ENCODE measurements around the gene ANKFY1. TPM values are rescaled to one million over a fixed set of nuclear protein-coding genes. Genes with fewer than 3 reads are reported as not detected.
"Not testable (repeated sequence)": the region's sequence is repeated elsewhere in the genome, so short reads cannot be mapped to it uniquely, and the experiment has no call there.

ANKFY1 gene
- polyA plus RNA-seq, 3 donors: 43.7 to 48.4 (median 44.5) TPM

DNA sequence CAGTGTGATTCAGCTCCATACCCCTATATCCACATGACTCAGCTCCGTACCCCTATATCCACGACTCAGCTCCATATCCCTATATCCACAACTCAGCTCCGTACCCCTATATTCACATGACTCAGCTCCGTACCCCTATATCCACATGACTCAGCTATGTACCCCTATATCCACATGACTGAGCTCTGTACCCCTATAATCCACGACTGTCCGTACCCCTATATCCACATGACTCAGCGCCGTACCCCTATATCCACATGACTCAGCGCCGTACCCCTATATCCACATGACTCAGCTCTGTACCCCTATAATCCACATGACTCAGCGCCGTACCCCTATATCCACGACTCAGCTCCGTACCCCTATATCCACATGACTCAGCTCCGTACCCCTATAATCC is 104.0 kb downstream of the ANKFY1 start:
- no peak for DNase-seq (ENCODE audit: low read depth in 3 of 3, low spot score in 2 of 3)

DNA sequence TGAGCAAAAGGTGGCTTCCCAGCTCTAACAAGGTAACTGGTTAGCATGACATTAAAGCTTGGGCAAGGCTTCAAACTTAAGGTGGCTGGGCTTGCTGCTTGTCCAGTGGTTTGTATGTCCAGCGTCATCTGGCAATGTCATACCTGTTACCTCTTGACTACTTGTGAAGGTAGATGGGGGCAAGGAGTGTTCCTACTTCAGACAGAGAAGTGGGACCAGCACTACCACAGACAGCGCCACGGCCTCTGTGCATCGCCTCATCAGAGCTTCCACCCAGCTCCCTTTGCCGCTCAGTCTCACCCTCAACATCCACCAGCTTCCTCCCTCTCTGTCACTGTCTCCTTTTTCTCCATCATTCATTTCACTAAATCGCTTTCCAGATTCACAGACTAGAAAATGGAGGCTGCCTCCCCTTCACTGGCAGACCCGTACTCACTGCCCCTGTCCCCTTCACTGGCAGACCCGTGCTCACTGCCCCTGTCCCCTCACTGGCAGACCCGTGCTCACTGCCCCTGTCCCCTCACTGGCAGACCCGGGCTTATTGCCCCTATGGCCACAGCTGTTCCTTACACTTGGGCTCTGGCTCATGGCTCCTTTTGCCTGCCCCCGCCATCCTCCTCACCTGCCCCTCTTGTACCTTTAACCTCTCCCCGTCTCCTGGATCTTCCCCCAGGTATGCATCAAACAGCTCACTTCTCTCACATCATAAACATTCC is 106.0 kb downstream of the ANKFY1 start:
- no peak for DNase-seq (ENCODE audit: low read depth in 3 of 3, low spot score in 2 of 3)

DNA sequence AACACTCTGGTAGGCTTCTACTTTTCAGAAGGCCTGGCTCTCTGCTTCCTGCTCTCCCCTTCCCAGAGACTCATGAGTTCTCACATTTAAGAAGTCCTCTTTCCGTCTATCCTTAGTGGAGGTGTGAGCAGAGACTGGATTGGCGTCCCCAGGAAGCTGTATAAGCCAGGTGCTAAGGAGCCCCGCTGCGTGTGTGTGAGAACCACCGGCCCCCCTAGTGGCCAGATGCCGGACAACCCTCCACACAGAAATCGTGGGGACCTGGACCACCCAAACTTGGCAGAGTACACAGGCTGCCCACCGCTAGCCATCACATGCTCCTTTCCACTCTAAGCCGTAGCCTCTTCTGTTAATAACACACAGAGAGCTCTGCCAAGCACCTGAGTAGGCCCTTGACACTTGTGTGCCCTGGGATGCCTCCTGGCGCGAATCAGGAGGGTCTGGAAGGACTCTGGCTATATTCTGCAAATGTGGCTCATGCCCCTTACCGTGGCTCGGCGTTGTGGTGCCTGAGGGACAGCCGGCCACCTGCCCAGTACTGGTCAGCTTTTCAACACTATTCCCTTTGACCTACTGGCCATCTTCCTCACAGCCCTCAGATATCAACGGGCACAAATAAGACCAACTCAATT is 106.9 kb downstream of the ANKFY1 start:
- DNase-seq (ENCODE audit: low read depth in 3 of 3, low spot score in 2 of 3): no peak

DNA sequence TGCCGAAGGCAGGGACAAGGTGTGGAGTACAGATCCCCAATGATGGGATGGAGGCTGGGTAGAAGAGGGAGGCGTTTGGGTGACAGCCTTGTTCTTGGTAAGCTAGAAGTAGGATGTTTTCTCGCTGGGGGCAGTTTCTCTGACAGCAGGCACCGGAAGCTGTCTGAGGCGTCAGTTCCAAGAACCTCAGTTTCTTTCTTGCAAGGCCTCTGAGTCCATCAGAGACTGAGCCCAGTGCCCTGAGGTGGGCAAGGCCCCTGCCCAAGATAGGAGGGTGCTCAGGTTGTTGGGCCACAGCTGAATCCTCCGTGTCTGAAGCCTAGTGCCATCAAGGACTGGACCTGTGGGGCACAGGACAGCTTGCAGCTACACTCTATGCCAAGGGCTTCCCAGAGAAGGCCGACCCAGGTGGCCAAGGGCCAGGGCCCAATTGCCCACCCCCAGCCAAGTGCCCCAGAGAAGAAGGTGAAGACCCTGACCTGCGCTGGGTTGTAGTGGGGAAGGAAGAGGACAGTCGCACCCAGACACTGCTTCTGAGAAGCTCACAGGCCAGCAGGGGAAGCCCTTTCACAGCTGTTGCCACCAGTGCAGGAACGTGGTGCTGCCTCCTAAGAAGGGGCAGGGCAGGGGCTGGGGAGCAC is 107.7 kb downstream of the ANKFY1 start:
- no peak for DNase-seq (ENCODE audit: low read depth in 3 of 3, low spot score in 2 of 3)

DNA sequence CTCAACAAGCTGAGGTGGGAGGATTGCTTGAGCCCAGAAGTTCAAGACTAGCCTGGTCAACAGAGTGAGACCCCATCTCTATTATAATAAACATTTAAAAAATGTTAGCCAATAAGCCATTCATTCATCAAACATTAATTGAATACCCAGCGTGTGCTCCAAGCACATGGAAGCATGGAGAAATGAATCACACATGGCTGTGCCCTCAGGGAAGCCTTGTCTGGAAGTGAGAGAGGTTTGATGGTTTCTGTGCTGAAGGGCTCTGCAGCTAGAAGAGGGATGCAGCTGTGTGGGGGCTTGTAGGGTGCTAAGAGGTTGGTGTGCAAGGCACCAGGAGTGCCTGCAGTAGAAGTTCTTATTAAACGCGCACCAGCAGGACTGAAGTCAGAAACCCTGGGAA is 109.6 kb downstream of the ANKFY1 start:
- no peak for DNase-seq (ENCODE audit: low read depth in 3 of 3, low spot score in 2 of 3)

DNA sequence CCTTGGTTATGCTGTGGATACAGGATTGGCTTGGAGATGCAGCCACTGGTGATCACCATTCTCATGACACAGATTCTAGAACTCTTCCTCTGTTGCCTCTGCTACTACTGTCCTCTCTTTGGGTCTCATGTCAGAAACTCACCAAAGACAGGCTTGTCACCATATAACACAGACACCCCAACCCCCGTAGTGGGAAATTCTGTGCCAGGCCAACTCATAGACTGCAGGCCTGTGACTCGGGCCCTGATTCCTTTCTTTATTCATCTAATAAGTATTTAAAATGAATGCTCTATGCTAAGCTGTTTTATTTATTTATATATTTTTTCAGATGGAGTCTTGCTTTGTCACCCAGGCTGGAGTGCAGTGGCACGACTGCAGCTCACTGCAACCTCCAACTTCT is 111.3 kb downstream of the ANKFY1 start:
- DNase-seq (ENCODE audit: low read depth in 3 of 3, low spot score in 2 of 3): no peak

DNA sequence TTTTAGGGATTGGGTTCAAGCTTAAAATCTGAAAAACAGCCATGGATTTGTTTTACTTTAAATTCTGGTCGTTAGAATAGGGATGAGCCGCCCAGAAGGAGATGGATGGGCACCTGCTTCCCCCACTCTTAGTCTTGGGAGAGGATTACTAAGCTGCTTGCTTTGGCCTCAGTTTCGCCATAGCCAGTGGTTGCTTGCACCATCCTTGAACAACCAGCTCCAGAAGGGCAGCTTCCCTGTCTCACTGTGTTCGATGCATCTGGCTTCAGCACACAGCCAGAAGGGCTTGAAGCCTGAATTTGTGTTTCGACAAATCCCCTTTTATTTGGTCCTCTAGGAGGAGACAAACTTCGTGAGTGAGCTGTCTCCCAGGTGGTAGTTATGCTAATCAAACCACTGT is 113.7 kb downstream of the ANKFY1 start:
- no peak for DNase-seq (ENCODE audit: low read depth in 3 of 3, low spot score in 2 of 3)

DNA sequence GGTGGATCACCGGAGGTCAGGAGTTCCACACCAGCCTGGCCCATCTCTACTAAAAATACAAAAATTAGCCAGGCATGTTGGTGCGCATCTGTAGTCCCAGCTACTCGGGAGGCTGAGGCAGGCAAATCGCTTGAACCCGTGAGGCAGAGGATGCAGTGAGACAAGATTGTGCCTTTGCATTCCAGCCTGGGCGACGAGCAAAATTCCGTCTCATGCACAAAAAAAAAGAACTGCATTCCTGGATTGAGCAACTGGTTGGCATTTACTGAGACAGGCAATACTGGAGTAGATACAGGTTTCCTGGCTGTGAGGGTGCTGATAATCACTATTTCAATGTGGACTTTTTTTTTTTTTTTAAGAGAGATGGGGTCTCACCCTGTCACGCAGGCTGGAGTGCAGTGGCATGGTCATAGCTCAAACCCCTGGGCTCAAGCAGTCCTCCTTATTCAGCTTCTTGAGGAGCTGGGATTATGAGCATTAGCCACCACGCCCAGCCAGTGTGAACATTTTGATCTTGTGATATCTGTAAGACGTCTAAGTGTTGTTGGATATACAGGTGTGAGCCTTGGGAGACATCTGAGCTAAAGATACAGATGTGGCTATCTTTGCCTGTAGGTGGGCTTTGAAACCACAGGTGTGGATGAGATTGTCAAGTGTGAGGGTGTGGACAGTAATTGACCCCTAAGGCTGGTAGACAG is 115.0 kb downstream of the ANKFY1 start:
- no peak for DNase-seq (ENCODE audit: low read depth in 3 of 3, low spot score in 2 of 3)

DNA sequence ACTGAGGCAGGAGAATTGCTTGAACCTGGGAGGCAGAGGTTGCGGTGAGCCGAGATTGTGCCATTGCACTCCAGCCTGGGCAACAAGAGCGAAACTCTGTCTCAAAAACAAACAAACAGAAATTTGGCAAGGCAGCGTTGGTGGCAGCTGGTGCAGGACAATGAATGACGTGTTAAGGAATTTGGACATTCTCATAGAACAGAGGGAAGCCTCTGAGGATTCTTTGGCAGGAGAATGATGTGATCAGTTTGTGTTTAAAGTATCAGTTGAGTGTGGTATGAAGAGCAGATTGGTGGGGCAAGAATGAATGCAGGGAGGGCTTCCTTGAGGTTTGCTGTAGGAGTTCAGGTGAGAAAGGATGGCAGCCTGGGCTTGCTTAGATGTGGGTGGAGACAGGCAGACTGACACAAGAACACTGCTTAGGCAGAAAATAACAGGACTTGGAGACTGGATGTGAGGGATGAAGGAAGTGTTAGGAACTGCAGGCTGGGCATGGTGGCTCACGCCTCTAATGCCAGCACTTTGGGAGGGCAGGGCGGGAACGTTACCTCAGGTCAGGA is 115.9 kb downstream of the ANKFY1 start:
- no peak for DNase-seq (ENCODE audit: low read depth in 3 of 3, low spot score in 2 of 3)

DNA sequence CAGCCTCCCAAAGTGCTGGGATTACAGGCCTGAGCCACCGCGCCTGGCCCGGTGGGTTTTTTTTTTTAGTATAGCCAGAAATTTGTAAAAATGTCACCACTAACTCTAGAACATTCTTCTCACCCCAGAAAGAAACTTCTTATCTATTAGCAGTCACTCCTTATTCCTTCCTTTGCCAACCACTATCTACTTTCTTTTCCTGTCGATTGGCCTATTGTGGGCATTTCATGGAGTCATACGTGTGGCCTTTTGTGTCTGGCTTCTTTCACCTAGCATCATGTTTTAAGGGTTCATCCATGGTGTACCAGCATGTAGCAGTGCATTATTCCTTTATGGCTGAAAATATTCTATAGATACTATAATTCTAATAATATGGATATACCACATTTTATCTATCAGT is 117.1 kb downstream of the ANKFY1 start:
- DNase-seq (ENCODE audit: low read depth in 3 of 3, low spot score in 2 of 3): no peak

DNA sequence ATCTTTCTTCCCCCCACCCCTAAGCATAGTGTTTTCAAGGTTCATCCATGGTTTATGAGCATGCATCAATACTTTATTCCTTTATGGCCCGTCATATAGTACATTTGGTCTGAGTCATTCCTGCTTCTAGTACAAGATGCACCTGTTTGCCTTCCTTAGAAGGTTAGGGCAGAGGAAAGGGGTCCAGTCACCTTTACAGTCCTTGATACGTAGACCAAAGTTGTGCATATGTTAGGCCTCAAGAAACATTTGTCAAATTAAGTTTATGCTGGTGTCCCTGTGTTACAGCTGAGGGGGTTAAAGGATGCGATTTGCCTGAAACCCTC is 119.4 kb downstream of the ANKFY1 start:
- no peak for DNase-seq (ENCODE audit: low read depth in 3 of 3, low spot score in 2 of 3)

DNA sequence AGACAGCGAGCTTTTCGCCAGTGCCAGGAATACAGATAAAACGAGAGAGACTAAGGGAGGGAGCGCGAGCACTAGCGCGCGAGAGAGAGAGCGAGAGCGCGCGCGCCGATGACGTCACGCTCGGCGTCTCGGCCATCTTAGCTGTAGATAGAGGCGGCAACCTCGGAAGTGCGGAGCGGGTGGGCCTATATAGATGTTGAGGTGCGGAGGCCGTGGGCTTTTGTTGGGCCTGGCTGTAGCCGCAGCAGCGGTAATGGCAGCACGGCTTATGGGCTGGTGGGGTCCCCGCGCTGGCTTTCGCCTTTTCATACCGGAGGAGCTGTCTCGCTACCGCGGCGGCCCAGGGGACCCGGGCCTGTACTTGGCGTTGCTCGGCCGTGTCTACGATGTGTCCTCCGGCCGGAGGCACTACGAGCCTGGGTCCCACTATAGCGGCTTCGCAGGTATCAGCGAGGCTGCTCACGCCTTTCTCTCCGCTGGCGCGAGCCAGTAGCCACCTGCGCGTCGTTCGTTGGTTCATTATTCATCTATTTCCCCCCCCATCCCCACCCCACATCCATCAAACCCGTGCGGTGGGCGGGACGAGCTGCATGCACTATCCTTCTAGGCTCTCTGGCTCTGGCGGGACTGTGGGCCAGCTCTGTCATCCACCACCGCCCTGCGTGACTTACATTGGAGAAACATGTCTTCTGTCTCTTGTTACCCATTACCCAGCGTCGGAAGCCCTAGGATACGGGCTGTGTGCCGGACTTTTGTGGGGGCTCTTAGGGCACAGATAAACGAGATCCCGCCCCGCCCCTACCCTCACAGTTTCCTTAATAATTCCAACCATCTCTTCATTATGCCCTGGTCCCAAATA is 120.0 kb downstream of the ANKFY1 start:
- DNase-seq (ENCODE audit: low read depth in 3 of 3, low spot score in 2 of 3): peak; percentile 87 to 92 (median 90)

DNA sequence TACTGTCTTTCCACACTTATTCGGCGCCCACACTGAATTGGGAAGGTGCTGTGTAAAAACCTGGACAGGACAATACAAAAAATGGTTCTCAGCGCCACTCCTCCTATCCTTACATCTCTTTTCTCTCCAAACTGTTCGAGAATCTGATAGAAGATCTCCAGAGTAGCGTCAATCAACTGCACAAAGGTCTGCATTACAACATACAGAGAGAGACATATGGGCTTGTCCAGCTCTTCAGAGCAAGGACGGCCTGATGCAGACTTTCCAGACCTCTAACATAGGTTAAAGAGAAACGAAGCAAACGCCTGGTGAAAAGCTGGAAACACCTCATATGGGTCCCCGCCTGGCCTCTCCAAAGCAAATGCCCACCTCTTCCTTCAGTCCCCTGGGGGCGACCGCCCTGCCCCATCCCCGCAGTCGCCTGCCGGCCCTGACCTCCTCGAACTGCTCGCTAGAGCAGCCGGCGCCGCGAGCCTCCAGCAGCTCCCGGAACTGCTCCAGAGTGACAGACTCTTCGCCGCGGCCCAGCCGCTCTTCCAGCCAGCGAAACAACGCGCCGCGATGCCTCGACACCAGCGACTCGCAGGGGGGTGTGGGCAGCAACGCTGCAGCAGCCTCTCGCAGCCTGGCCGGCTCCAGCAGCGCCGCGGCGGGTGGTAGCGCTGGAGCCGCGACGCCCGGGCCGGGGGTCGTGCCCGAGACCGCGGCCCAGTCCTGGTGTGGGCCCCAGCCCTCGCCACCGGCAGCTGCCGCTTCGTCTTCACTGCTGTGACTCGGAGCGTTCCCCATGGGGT is 121.5 kb downstream of the ANKFY1 start:
- no peak for DNase-seq (ENCODE audit: low read depth in 3 of 3, low spot score in 2 of 3)

DNA sequence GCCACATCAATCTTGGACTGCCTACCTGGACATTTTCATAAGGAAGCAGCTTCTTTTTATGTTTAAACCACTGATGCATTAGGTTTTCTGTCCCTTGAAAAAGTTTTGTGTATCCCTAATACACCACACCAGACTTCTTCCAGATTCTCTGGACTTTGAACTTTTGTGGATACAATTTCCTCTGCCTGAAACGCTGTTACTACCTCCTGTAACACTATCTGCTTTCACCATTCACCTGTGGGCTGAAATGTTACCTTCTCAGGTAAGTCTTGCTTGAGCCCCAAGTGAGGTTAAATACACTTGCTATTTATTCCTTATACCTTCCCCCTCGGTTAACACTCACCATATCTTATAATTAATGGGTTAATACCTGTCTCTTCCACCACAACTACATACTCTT is 123.7 kb downstream of the ANKFY1 start:
- DNase-seq (ENCODE audit: low read depth in 3 of 3, low spot score in 2 of 3): no peak

DNA sequence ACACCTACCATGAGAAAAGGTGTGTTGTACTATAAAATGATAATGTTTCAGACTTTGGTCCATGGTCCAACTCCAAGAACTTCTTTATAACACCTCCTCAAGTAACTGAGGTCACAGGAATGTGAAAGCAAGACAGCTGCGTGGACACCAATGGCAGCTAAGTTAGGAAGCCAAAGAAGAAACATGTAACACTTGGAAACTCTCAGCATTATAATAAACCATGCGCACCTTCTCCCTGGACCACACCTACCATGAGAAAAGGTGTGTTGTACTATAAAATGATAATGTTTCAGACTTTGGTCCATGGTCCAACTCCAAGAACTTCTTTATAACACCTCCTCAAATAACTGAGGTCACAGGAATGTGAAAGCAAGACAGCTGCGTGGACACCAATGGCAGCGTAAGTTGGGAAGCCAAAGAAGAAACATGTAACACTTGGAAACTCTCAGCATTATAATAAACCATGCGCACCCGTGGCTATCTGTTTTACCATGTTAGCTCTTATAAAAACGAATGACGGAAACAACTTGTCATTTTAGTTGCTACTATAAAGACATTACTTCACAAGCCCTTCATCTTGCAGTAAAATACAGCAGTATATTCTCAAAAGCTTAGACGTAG is 124.8 kb downstream of the ANKFY1 start:
- DNase-seq (ENCODE audit: low read depth in 3 of 3, low spot score in 2 of 3): not testable (repeated sequence)

DNA sequence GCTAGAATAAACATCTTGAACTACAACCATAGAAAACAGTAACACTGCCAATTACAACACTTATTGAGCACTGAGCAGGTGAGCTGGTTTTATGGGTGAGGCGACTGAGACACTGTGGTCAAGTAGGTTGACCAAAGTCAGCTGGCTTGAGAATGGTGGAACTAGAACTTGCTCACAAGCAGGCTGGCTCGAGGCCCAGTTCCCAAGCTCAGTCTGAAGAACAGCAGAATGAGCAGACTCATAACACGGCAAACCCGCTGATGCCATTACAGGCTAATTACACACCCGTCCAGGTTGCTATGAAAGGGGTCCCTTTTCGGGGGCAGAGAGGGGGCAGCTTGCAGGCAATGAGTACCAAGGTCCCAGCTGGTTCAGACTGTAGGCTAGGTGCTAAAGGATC is 127.4 kb downstream of the ANKFY1 start:
- DNase-seq (ENCODE audit: low read depth in 3 of 3, low spot score in 2 of 3): no peak

DNA sequence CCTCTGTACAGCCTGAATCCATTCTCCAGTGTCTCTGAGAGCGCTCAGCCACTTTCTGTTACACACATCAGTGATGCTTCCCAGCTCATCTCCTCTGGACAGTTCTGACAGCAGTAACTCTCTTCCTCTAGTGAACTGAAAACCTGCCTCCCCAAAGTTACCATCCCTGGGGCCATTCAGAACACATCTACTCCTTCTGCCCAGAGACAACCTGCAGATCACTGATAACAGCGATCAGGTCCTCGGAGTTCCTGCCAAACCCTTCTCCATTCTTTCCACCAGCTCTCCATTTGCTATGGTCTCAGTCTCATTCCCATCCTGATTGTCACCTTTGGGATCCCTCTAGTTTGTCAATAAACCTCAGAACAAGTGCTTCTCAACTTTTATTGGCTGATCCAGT is 128.3 kb downstream of the ANKFY1 start:
- DNase-seq (ENCODE audit: low read depth in 3 of 3, low spot score in 2 of 3): no peak

DNA sequence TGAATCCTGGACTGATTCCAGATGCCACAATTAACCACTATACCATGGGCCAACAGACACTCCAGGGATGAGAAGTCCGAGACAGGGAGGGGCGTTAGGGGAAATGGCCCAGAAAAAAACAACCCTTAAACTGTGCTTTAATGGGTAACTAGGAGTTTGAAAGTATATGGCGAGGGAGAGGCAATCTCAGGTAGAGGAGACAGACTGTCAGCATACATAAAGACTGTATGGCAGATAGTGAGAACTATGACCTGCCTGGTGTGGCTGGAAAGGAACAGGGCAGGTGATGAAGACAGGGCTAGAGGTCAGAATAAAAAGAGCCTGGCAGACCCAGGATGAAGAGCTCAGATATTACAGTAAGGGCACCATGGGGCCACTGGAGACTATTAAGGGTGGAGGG is 129.1 kb downstream of the ANKFY1 start:
- DNase-seq (ENCODE audit: low read depth in 3 of 3, low spot score in 2 of 3): no peak

DNA sequence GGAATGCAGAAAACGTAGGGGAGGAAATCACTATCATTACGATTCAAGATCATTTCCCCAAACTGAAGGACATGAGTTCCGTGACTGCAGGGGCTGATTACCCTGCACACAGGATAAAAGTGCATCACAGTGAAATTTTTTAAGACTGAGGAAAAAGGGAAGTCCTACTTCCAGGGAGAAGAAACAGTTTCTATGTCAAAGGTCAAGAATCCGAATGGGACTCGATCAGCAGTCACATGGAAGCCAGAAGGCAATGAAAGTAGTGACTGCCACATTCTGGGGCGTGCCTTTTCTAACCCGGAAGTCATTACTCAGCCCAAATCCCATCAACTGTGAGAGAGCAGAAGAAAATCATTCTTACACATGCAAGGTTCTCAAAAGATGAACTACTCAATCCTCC is 133.1 kb downstream of the ANKFY1 start:
- no peak for DNase-seq (ENCODE audit: low read depth in 3 of 3, low spot score in 2 of 3)
